PC-9 (cell line): ENCODE measurements around the gene BTAF1. TPM values are rescaled to one million over a fixed set of nuclear protein-coding genes. Genes with fewer than 3 reads are reported as not detected.

Source experiments
- BruUV-seq: library from RNA; stranded (reverse); fragments of 400-500 nt; replicated peaks from 2 replicates; lab custom pipeline; 2021; lab: Mats Ljungman, UMichigan
- CTCF ChIA-PET: fragments of 300-600 bp; sonication (Branson Sonifier 250); formaldehyde crosslinking; loops from one replicate; lab custom pipeline; 2022; ENCODE audit warnings: antibody characterized with exemption; lab: Charles Lee
- POLR2A ChIA-PET: fragments of 300-600 bp; sonication (Branson Sonifier 250); formaldehyde crosslinking; loops from one replicate; lab custom pipeline; 2022; ENCODE audit warnings: antibody characterized with exemption; ENCODE audit not compliant: unreplicated experiment; lab: Charles Lee
- DNase-seq, 2 experiments: peaks; one replicate each; pipeline versions ENCODE4 v3.0.0 to v3.0.0-alpha.2; 2015 to 2022; ENCODE audit warnings: mixed read lengths in 1 of 2
- H2AFZ ChIP-seq: fragments of 200-600 bp; sonication (generic); 2 replicates; pipeline ENCODE4 v1.8.1; 2017; ENCODE audit warnings: antibody characterized with exemption
- H3F3A ChIP-seq: fragments of 200-600 bp; sonication (generic); 2 replicates; pipeline ENCODE4 v1.8.1; 2017; ENCODE audit warnings: antibody characterized with exemption, mild to moderate bottlenecking, low read depth; ENCODE audit not compliant: insufficient read depth
- H3K27ac ChIP-seq: fragments of 200-600 bp; sonication (generic); 2 replicates; pipeline ENCODE4 v1.6.1; 2016; ENCODE audit warnings: mixed run types
- H3K27me3 ChIP-seq: fragments of 200-600 bp; sonication (generic); 2 replicates; pipeline ENCODE4 v1.6.1; 2016; ENCODE audit warnings: low read depth, mixed run types; ENCODE audit not compliant: insufficient read depth
- H3K36me3 ChIP-seq: fragments of 200-600 bp; sonication (generic); 2 replicates; pipeline ENCODE4 v1.6.1; 2016; ENCODE audit warnings: low read depth, mixed run types
- H3K4me1 ChIP-seq: fragments of 200-600 bp; sonication (generic); replicated peaks from 2 replicates; pipeline ENCODE4 v1.6.1; 2016; ENCODE audit warnings: mixed run types; ENCODE audit not compliant: insufficient read depth
- H3K4me2 ChIP-seq: fragments of 200-600 bp; sonication (generic); 2 replicates; pipeline ENCODE4 v1.6.1; 2017; ENCODE audit warnings: mixed run types
- H3K4me3 ChIP-seq: fragments of 200-600 bp; sonication (generic); 2 replicates; pipeline ENCODE4 v1.6.1; 2016; ENCODE audit warnings: mixed run types
- H3K79me2 ChIP-seq: fragments of 200-600 bp; sonication (generic); 2 replicates; pipeline ENCODE4 v1.6.1; 2017; ENCODE audit warnings: low read depth, mixed run types
- H3K9me2 ChIP-seq: fragments of 200-600 bp; sonication (generic); 2 replicates; pipeline ENCODE4 v1.8.1; 2017; ENCODE audit warnings: mild to moderate bottlenecking; ENCODE audit not compliant: insufficient read depth
- H3K9me3 ChIP-seq: fragments of 200-600 bp; sonication (generic); 2 replicates; pipeline ENCODE4 v1.8.1; 2016; ENCODE audit warnings: low read depth; ENCODE audit not compliant: insufficient read depth
- H4K20me1 ChIP-seq: fragments of 200-600 bp; sonication (generic); 2 replicates; pipeline ENCODE4 v1.8.1; 2017; ENCODE audit not compliant: insufficient read depth
- CTCF ChIP-seq: fragments of 200-600 bp; sonication (generic); conservative IDR thresholded peaks from 2 replicates; pipeline ENCODE4 v1.6.1; 2017; ENCODE audit warnings: mixed run types, antibody characterized with exemption, mild to moderate bottlenecking, moderate library complexity
- EZH2 ChIP-seq: fragments of 200-600 bp; sonication (generic); IDR thresholded peaks from 2 replicates; pipeline ENCODE4 v1.8.0; 2017; ENCODE audit warnings: antibody characterized with exemption, low read depth
- intact Hi-C: fragments of 100-400 bp; cut with micrococcal nuclease; formaldehyde crosslinking; loops from one replicate; pipeline ENCODE4 v1.10.0; 2022; ENCODE audit not compliant: unreplicated experiment
- total RNA-seq: library from RNA; stranded (reverse); gene quantifications from 2 replicates; pipeline ENCODE4 v1.2.3, GENCODE V29; 2021

Gene BTAF1
- total RNA-seq, 1 experiment from 2014 or later = 19.0 TPM

DNA sequence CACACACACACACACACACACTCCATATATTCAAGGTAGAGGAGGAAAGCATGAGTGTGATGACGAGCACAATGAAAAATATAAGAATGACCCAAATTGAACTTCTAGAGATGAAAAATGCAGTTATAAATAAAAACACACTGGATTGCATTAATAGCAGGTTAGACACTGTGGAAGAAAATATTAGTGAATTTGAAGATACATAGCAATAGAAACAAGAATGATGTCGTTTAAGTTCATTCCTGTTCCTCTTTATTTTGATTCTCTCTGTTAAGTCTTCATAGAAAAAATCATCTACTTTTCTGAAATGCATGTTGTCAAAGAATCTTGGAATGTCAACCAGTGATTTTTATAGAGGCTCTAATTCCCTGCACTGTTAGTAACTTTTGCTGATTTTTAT lies 78.4 kb downstream of the BTAF1 start:
- BruUV-seq = no TSS peak
- DNase-seq = no peak
- Histone ChIP-seq H3K27me3 (no peaks in the 10 kb centered on the region), H3K4me2 (no peak overlapping the region), H2AFZ (no peak overlapping the region), H3K9me3 (no peaks in the 10 kb centered on the region), H3K4me3 (no peak overlapping the region), H3K79me2 (no peaks in the 10 kb centered on the region), H3K36me3 (no peaks in the 10 kb centered on the region), H3K27ac (no peak overlapping the region), H4K20me1 (no peaks in the 10 kb centered on the region), H3F3A (no peaks in the 10 kb centered on the region), H3K4me1 (no peaks in the 10 kb centered on the region), H3K9me2 (no peaks in the 10 kb centered on the region)
- intact Hi-C loops = no loop called here
- TF ChIP-seq EZH2 (no peak), CTCF (no peak)
- CTCF ChIA-PET = no interaction called here
- POLR2A ChIA-PET = no interaction called here

GRCh38 chr10:92003258-92003657 lies 79.7 kb downstream of the BTAF1 start:
- Histone ChIP-seq H3K36me3 (no peaks in the 10 kb centered on the region), H3K27ac (no peak overlapping the region), H3K9me2 (no peaks in the 10 kb centered on the region), H3K4me2 (no peak overlapping the region), H3K27me3 (no peaks in the 10 kb centered on the region), H3K4me1 (no peaks in the 10 kb centered on the region), H3F3A (no peaks in the 10 kb centered on the region), H3K4me3 (no peak overlapping the region), H4K20me1 (no peaks in the 10 kb centered on the region), H2AFZ (no peak overlapping the region), H3K79me2 (no peaks in the 10 kb centered on the region), H3K9me3 (no peaks in the 10 kb centered on the region)
- no peak for DNase-seq
- ChIA-PET CTCF (no interaction called here), POLR2A (interaction anchor here (0.7 kb wide), 1 partner anchor 80 kb away, joined by 14 read pairs; no protein-coding TSS in a partner anchor)
- no peak for TF ChIP-seq EZH2
- no peak for TF ChIP-seq CTCF
- intact Hi-C loops = no loop called here
- BruUV-seq = no TSS peak

DNA sequence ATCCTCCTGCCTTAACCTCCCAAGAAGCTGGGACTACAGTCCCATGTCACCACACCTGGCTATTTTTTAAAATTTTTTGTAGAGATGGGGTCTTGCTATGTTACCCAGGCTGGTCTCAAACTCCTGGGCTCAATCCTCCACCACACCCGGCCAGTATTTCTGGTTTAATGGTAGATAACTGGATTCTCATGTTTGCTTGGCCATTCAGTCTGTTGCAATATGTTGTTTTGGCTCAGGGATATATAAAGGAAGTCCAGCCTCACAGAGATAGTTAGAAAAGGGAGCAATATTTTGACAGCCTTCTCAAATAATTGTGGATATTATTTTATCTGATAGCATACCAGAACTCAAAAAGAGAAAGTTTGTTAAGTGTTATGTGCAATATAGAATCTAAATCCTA lies 82.4 kb downstream of the BTAF1 start:
- Histone ChIP-seq H4K20me1 (no peaks in the 10 kb centered on the region), H2AFZ (no peak overlapping the region), H3K36me3 (0 out of 2 replicates have a peak, but pooled peaks cover 4% of the 10 kb centered on the region), H3K27ac (no peak overlapping the region), H3K4me1 (no peaks in the 10 kb centered on the region; the same call in 1 of the 2 replicates), H3K79me2 (no peaks in the 10 kb centered on the region), H3F3A (no peaks in the 10 kb centered on the region; the same call in 1 of the 2 replicates), H3K27me3 (no peaks in the 10 kb centered on the region), H3K4me3 (no peak overlapping the region), H3K4me2 (no peak overlapping the region), H3K9me3 (no peaks in the 10 kb centered on the region), H3K9me2 (no peaks in the 10 kb centered on the region)
- intact Hi-C loops = no loop called here
- ChIA-PET POLR2A (no interaction called here), CTCF (interaction anchor here (0.6 kb wide), 1 partner anchor 364 kb away, joined by 3 read pairs; no protein-coding TSS in a partner anchor)
- DNase-seq = no peak
- no TSS peak for BruUV-seq
- TF ChIP-seq EZH2 (no peak), CTCF (no peak)
